Body of pancreas (tissue), 4 donors: Measurements from ENCODE around the gene USP31. TPM values are rescaled to one million over a fixed set of nuclear protein-coding genes. Genes with fewer than 3 reads are reported as not detected.

ENCODE experiments used
- ATAC-seq: fragments of 150-250 bp; one replicate; pipeline ENCODE4 v1.9.1; 2016
- DNase-seq, 4 donors: peaks; one replicate each; pipeline ENCODE4 v3.0.0-alpha.2; 2019
- H3K27ac ChIP-seq, 4 donors: fragments of 200-600 bp; sonication (generic); 1 replicate in 3 of 4; 2 replicates in 1 of 4; pipeline versions ENCODE4 v1.5.1 to v1.6.1; 2016 to 2019; ENCODE audit warnings: mild to moderate bottlenecking in 1 of 4, mixed read lengths in 1 of 4, moderate library complexity in 1 of 4
- H3K27me3 ChIP-seq, 2 donors: fragments of 200-600 bp; sonication (generic); one replicate each; pipeline ENCODE4 v1.6.0; 2016; ENCODE audit warnings: mild to moderate bottlenecking in 1 of 2
- H3K36me3 ChIP-seq, 2 donors: fragments of 200-600 bp; sonication (generic); replicated peaks in 1 of 2; 2 replicates each; pipeline ENCODE4 v1.5.1; 2016; ENCODE audit warnings: low read depth in 2 of 2; ENCODE audit not compliant: insufficient read depth in 1 of 2
- H3K4me1 ChIP-seq: fragments of 200-600 bp; sonication (generic); one replicate; pipeline ENCODE4 v1.6.0; 2016
- H3K4me3 ChIP-seq, 2 donors: fragments of 200-600 bp; sonication (generic); 1 replicate in 1 of 2; 2 replicates in 1 of 2; pipeline ENCODE4 v1.5.1; 2016 to 2019
- H3K9me3 ChIP-seq, 3 donors: fragments of 200-600 bp; sonication (generic); 1 replicate in 2 of 3; 2 replicates in 1 of 3; pipeline ENCODE4 v1.5.1; 2016
- POLR2A ChIP-seq, 3 donors: fragments of 450-650 bp; IDR thresholded peaks; one replicate each; pipeline ENCODE4 v1.6.1; 2016; ENCODE audit warnings: antibody characterized with exemption in 3 of 3, mild to moderate bottlenecking in 2 of 3
- WGBS, 2 donors: methylation state at CpG; one replicate each; pipeline ENCODE4 v1.1.5; 2017; 5-methylcytosine and 5-hydroxymethylcytosine counted together
- intact Hi-C: fragments of 100-400 bp; cut with DNase I; formaldehyde crosslinking; loops from one replicate; pipeline ENCODE4 v1.15.1; 2023
- total RNA-seq, 2 donors: library from RNA; depleted of rRNA; stranded (reverse); fragments of >200 nt; gene quantifications; one replicate each; pipeline ENCODE4 v1.1.0, GENCODE V29; 2016
- TF ChIP-seq, protein P1 (sequence below), 7 experiments: fragments of 450-650 bp in 4 of 7; fragments of 200-600 bp in 3 of 7; sonication (generic) in 3 of 7; IDR thresholded peaks; one replicate each; pipeline ENCODE4 v1.5.1; 2016 to 2019; ENCODE audit warnings: antibody characterized with exemption in 7 of 7

USP31 gene
- total RNA-seq, 2 donors from 2014 or later: 5.2 to 8.6 TPM

DNA sequence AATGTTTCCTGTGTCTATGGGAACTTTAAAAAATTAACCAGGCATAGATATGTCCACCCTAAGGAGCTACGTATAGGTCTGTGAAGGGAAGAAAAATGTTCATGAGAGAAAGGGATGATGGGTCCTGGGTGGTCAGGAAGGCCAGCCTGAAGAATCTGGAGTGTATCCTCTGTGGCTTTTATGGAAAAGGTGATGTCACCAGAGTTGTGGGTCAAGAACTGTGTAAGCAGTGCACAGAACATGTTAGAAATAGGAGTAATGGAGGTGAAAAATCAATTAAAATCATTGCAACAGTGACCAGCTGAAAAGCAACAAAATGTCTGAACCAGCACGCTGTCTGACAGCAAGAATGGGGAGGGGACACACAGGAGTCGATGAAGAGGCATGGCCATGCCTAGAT, 68.5 kb downstream of the USP31 start:
- WGBS, 2 donors: 79% methylated on average over 3 of the region's 3 CpGs
- no peak overlapping the region for H3K27ac ChIP-seq
- DNase-seq: no peak
- no peak for TF ChIP-seq POLR2A (IDR thresholded peaks at IDR 0.05)
- TF ChIP-seq, protein P1, sequence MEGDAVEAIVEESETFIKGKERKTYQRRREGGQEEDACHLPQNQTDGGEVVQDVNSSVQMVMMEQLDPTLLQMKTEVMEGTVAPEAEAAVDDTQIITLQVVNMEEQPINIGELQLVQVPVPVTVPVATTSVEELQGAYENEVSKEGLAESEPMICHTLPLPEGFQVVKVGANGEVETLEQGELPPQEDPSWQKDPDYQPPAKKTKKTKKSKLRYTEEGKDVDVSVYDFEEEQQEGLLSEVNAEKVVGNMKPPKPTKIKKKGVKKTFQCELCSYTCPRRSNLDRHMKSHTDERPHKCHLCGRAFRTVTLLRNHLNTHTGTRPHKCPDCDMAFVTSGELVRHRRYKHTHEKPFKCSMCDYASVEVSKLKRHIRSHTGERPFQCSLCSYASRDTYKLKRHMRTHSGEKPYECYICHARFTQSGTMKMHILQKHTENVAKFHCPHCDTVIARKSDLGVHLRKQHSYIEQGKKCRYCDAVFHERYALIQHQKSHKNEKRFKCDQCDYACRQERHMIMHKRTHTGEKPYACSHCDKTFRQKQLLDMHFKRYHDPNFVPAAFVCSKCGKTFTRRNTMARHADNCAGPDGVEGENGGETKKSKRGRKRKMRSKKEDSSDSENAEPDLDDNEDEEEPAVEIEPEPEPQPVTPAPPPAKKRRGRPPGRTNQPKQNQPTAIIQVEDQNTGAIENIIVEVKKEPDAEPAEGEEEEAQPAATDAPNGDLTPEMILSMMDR (IDR thresholded peaks at IDR 0.05): no peak
- no peaks in the 10 kb centered on the region for H3K9me3 ChIP-seq
- no peak overlapping the region for H3K4me3 ChIP-seq
- H3K4me1 ChIP-seq: no peaks in the 10 kb centered on the region
- intact Hi-C loops: no loop called here
- H3K27me3 ChIP-seq: no peaks in the 10 kb centered on the region
- ATAC-seq: no peak
- no peaks in the 10 kb centered on the region for H3K36me3 ChIP-seq

DNA sequence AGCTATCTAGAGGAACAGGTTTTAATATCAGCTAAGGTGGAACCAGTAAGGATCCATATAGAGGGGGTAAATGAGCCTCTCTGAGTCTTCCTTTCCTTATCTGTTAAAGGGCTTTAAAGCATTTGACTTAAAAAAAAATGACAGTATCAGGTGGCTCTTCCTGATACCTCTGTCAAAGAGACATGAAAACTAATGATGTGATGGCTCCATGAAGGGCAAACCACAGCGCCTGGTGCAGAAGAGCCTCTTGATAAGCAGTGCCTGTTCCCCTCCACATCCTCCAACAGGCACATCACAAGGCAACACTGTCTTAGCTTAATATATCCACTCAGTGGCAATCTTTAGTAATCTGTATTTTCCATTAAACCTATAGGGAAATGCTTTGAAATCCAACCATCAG, 68.9 kb downstream of the USP31 start:
- intact Hi-C loops: no loop called here
- H3K4me1 ChIP-seq: no peaks in the 10 kb centered on the region
- TF ChIP-seq, protein P1 (IDR thresholded peaks at IDR 0.05): no peak
- no peak for TF ChIP-seq POLR2A (IDR thresholded peaks at IDR 0.05)
- H3K27me3 ChIP-seq: no peaks in the 10 kb centered on the region
- no peaks in the 10 kb centered on the region for H3K36me3 ChIP-seq
- no peak overlapping the region for H3K27ac ChIP-seq
- H3K9me3 ChIP-seq: no peaks in the 10 kb centered on the region
- no peak for ATAC-seq
- DNase-seq: no peak
- WGBS, 2 donors: 88 to 94% methylated on average over 1 of the region's 1 CpG
- no peak overlapping the region for H3K4me3 ChIP-seq

DNA sequence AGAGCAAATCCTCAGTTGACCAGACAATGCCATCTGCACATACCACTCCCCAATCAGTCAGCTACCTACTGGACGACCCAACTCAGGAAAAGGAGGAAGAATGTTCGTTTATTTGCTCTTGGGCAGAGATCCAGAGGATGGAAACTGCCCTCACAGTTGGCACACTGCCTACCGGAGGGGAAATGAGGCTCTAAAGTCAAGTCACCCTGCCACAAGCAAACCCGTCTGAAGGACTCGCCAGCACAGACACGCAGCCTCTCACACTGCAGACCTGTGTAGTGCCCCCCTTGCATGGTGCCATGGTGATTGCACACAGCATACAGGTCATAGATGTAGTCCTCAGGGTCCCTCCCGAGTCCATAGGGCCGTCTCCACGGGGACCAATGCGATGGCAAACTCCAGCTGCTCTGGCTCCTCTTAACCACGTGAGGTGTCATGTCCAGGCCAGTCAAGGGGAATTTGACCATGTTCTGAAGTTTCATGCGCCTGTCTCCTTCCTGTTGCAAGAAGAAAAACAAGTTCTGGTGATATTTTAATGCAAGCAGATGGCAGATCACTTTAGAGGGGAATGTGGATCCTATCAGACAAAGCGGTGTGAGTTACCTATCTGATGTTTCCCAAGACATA, 69.5 kb downstream of the USP31 start:
- Histone ChIP-seq H3K27ac (no peak overlapping the region), H3K9me3 (no peaks in the 10 kb centered on the region), H3K36me3 (no peaks in the 10 kb centered on the region), H3K4me3 (no peak overlapping the region), H3K4me1 (no peaks in the 10 kb centered on the region), H3K27me3 (no peaks in the 10 kb centered on the region)
- ATAC-seq (no peak), DNase-seq (peak in 1 of 4 donors; percentile 32)
- intact Hi-C loops: no loop called here
- 69 to 71% methylated on average over 13 of the region's 13 CpGs for WGBS, 2 donors
- TF ChIP-seq, protein P1 (IDR thresholded peaks at IDR 0.05): no peak

DNA sequence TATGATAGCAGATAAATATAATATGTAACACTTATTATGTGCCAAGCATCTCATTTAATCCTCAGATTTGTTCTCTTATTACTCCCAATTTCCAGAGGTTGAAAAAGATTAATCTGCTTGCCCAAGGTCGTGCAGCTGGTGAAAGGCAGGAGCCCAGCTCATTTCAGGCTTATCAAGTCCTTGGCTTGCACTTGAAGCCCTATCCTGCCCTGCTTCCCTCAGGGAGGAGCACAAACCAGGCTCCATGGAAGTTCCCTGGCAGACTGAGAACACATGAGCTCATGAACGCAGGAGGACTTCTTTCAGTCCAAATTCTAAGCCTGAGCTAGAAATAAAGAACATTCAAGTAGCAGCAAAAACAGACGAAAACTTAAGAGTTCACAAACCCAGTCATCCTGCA, 74.8 kb downstream of the USP31 start:
- TF ChIP-seq, protein P1 (IDR thresholded peaks at IDR 0.05): no peak
- no peak for TF ChIP-seq POLR2A (IDR thresholded peaks at IDR 0.05)
- no peaks in the 10 kb centered on the region for H3K9me3 ChIP-seq
- DNase-seq (no peak), ATAC-seq (no peak)
- peaks cover 0 to 15% of the 10 kb centered on the region in 2 donors for H3K36me3 ChIP-seq
- intact Hi-C loops: no loop called here
- H3K27ac ChIP-seq: no peak overlapping the region
- no peaks in the 10 kb centered on the region for H3K27me3 ChIP-seq
- no peaks in the 10 kb centered on the region for H3K4me1 ChIP-seq
- no peak overlapping the region for H3K4me3 ChIP-seq
- WGBS, 2 donors: 32 to 43% methylated on average over 3 of the region's 3 CpGs
